ENCODE results near the gene RBM26.
"Not testable (repeated sequence)": the region's sequence is repeated elsewhere in the genome, so short reads cannot be mapped to it uniquely, and the experiment has no call there.

The RBM26 gene

GRCh38 chr13:79295906-79296706 is 109.9 kb downstream of the RBM26 start:
- DNase-seq, result no peak
- in situ Hi-C loops (cut with MboI; ENCODE audit: low pct_unique_long_range_greater_than_20kb, low sequenced_read_pairs), result no loop called here

- no peak for DNase-seq
- in situ Hi-C loops (cut with MboI; ENCODE audit: low pct_unique_long_range_greater_than_20kb, low sequenced_read_pairs), result no loop called here
Observed at GRCh38 chr13:79290595-79291244, 115.3 kb downstream of the RBM26 start.

GRCh38 chr13:79289571-79289970 is 116.5 kb downstream of the RBM26 start:
- no peak for DNase-seq
- in situ Hi-C loops (cut with MboI; ENCODE audit: low pct_unique_long_range_greater_than_20kb, low sequenced_read_pairs), result no loop called here

GRCh38 chr13:79287939-79288795 is 117.9 kb downstream of the RBM26 start:
- in situ Hi-C loops (cut with MboI; ENCODE audit: low pct_unique_long_range_greater_than_20kb, low sequenced_read_pairs), result no loop called here
- DNase-seq, result no peak

GRCh38 chr13:79285159-79285558 is 120.9 kb downstream of the RBM26 start:
- no peak for DNase-seq
- in situ Hi-C loops (cut with MboI; ENCODE audit: low pct_unique_long_range_greater_than_20kb, low sequenced_read_pairs), result no loop called here

GRCh38 chr13:79283742-79284141 is 122.3 kb downstream of the RBM26 start:
- in situ Hi-C loops (cut with MboI; ENCODE audit: low pct_unique_long_range_greater_than_20kb, low sequenced_read_pairs), result no loop called here
- DNase-seq, result no peak

- in situ Hi-C loops (cut with MboI; ENCODE audit: low pct_unique_long_range_greater_than_20kb, low sequenced_read_pairs), result no loop called here
- peak; percentile 31 for DNase-seq
Observed at GRCh38 chr13:79282976-79283375, 123.1 kb downstream of the RBM26 start.

GRCh38 chr13:79282508-79282907 is 123.5 kb downstream of the RBM26 start:
- no peak for DNase-seq
- in situ Hi-C loops (cut with MboI; ENCODE audit: low pct_unique_long_range_greater_than_20kb, low sequenced_read_pairs), result no loop called here

GRCh38 chr13:79281339-79281747 is 124.7 kb downstream of the RBM26 start:
- in situ Hi-C loops (cut with MboI; ENCODE audit: low pct_unique_long_range_greater_than_20kb, low sequenced_read_pairs), result no loop called here
- no peak for DNase-seq

- DNase-seq; in situ Hi-C loops (cut with MboI; ENCODE audit: low pct_unique_long_range_greater_than_20kb, low sequenced_read_pairs): not testable (repeated sequence)
Observed at GRCh38 chr13:79279735-79280134, 126.3 kb downstream of the RBM26 start.

- no peak for DNase-seq
- in situ Hi-C loops (cut with MboI; ENCODE audit: low pct_unique_long_range_greater_than_20kb, low sequenced_read_pairs), result no loop called here
Observed at GRCh38 chr13:79273045-79273444, 133.0 kb downstream of the RBM26 start.

GRCh38 chr13:79271616-79272015 is 134.4 kb downstream of the RBM26 start:
- no peak for DNase-seq
- in situ Hi-C loops (cut with MboI; ENCODE audit: low pct_unique_long_range_greater_than_20kb, low sequenced_read_pairs), result no loop called here

GRCh38 chr13:79270859-79271258 is 135.2 kb downstream of the RBM26 start:
- DNase-seq, result no peak
- in situ Hi-C loops (cut with MboI; ENCODE audit: low pct_unique_long_range_greater_than_20kb, low sequenced_read_pairs), result no loop called here

Data from KBM-7 (cell line).